Stomach (tissue), 9 donors: Measurements from ENCODE around the gene EML5. TPM values are rescaled to one million over a fixed set of nuclear protein-coding genes. Genes with fewer than 3 reads are reported as not detected.

Source experiments
- DNase-seq, 2 donors: peaks; one replicate each; pipeline versions ENCODE4 v3.0.0 to v3.0.0-alpha.2; 2013 to 2019
- H3K27ac ChIP-seq, 5 donors: fragments of 200-600 bp in 4 of 5; sonication (generic) in 4 of 5; one replicate each; pipeline ENCODE4 v1.5.1; 2013 to 2019; ENCODE audit warnings: mild to moderate bottlenecking in 1 of 5, moderate library complexity in 1 of 5
- H3K27me3 ChIP-seq, 3 donors: fragments of 200-600 bp; sonication (generic); one replicate each; pipeline ENCODE4 v1.5.1; 2017 to 2019; ENCODE audit warnings: mixed run types in 1 of 3
- H3K36me3 ChIP-seq, 4 donors: fragments of 200-600 bp; sonication (generic); 1 replicate in 3 of 4; 2 replicates in 1 of 4; pipeline ENCODE4 v1.5.1; 2016 to 2019
- H3K4me1 ChIP-seq, 4 donors: fragments of 200-600 bp; sonication (generic); one replicate each; pipeline ENCODE4 v1.5.1; 2016 to 2019
- H3K4me3 ChIP-seq, 4 donors: fragments of 200-600 bp; sonication (generic) in 3 of 4; one replicate each; pipeline ENCODE4 v1.5.1; 2016 to 2019; ENCODE audit warnings: mild to moderate bottlenecking in 1 of 4
- H3K9me3 ChIP-seq, 4 donors: fragments of 200-600 bp; sonication (generic); one replicate each; pipeline ENCODE4 v1.5.1; 2016 to 2019
- CTCF ChIP-seq, 7 experiments: fragments of 450-650 bp in 4 of 7; fragments of 200-600 bp in 3 of 7; sonication (generic) in 3 of 7; IDR thresholded peaks; one replicate each; pipeline ENCODE4 v1.5.1; 2016 to 2019; ENCODE audit warnings: antibody characterized with exemption in 7 of 7, control low read depth in 2 of 7, mild to moderate bottlenecking in 1 of 7
- EP300 ChIP-seq: sonication (generic); formaldehyde crosslinking; IDR thresholded peaks from one replicate; pipeline ENCODE4 v1.6.1; 2017; ENCODE audit warnings: antibody characterized with exemption
- POLR2A ChIP-seq, 4 donors: fragments of 450-650 bp; IDR thresholded peaks; one replicate each; pipeline ENCODE4 v1.6.1; 2016; ENCODE audit warnings: antibody characterized with exemption in 4 of 4, control low read depth in 2 of 4, mild to moderate bottlenecking in 1 of 4, moderate library complexity in 1 of 4
- POLR2AphosphoS5 ChIP-seq, 3 donors: sonication (generic); formaldehyde crosslinking; IDR thresholded peaks; one replicate each; pipeline ENCODE4 v1.6.1; 2016; ENCODE audit warnings: antibody characterized with exemption in 3 of 3
- WGBS, 5 donors: extraction: QIAGEN DNeasy Blood & Tissue Kit in 3 of 5; methylation state at CpG; one replicate each; pipeline versions ENCODE4 v1.1.5 to v1.1.7; 2013 to 2018; 5-methylcytosine and 5-hydroxymethylcytosine counted together
- intact Hi-C: fragments of 100-400 bp; cut with DNase I; formaldehyde crosslinking; loops from one replicate; pipeline ENCODE4 v1.15.1; 2023; ENCODE audit warnings: low total_unique reads
- polyA plus RNA-seq, 3 donors: library from polyadenylated mRNA; stranded (reverse); fragments of 200-250 nt; gene quantifications; one replicate each; pipeline ENCODE4 v1.2.3, GENCODE V29; 2013
- total RNA-seq, 5 donors: library from RNA; depleted of rRNA; stranded (reverse); fragments of >200 nt; gene quantifications; one replicate each; pipeline versions ENCODE4 v1.1.0 to v1.2.3, GENCODE V29; 2014 to 2016
- donor health status: healthy with polysubstance abuse.
- donor health status: Bipolar disorder and iron deficiency.
- donor health status: healthy.

The EML5 gene
- total and polyA plus RNA-seq, 8 donors = 0.19 to 10.3 (median 0.92) TPM; not detected in 1

DNA sequence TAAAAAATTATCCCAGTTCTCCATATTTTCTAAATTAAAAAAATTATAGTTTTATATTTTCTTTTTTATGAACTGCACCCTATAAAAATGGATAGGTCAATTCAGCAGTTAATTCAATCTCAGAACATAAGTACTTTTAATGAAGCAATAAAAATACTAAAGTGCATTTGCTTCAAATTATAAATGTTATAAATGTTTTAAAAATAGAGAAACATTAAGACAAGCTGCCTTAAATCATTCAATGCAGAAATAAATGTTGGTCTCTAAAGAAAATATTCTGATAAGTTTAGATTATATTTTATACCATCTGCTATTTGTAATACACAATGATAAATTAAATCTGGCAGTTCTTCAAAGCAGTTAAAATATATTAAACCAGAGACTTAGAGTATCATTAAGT lies 164.3 kb downstream of the EML5 start:
- Histone ChIP-seq H3K27me3 (no peaks in the 10 kb centered on the region), H3K27ac (no peak overlapping the region), H3K4me1 (no peaks in the 10 kb centered on the region), H3K9me3 (no peaks in the 10 kb centered on the region), H3K4me3 (no peak overlapping the region), H3K36me3 (peaks cover 0 to 4% (median 0%) of the 10 kb centered on the region in 4 donors)
- DNase-seq = no peak
- intact Hi-C loops = no loop called here
- TF ChIP-seq EP300 (no peak), CTCF (IDR thresholded peaks at IDR 0.05) (no peak), POLR2A (IDR thresholded peaks at IDR 0.05) (no peak), POLR2AphosphoS5 (IDR thresholded peaks at IDR 0.05) (no peak)

DNA sequence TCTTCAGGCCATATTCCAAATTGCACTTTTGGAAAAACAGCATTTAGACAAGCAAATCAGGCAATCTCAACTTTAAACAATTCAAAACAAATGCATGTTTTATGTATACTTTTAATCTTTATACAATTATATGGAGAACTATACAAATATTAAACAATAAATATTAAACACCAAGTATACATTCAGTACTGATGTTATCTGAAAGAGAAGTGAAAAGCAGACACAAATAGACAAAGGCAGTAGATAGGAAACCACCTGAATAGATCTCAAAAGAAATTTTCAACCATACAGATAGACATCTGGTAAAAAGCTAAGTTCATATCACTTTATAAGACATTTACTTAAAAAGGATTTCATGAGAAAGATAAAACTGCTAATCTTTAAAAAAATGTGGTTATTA lies 164.7 kb downstream of the EML5 start:
- intact Hi-C loops = no loop called here
- Histone ChIP-seq H3K4me1 (no peaks in the 10 kb centered on the region), H3K9me3 (no peaks in the 10 kb centered on the region), H3K4me3 (no peak overlapping the region), H3K27me3 (no peaks in the 10 kb centered on the region), H3K27ac (no peak overlapping the region), H3K36me3 (peaks cover 0 to 4% (median under 1%) of the 10 kb centered on the region in 4 donors)
- TF ChIP-seq CTCF (IDR thresholded peaks at IDR 0.05) (no peak), POLR2A (IDR thresholded peaks at IDR 0.05) (no peak), POLR2AphosphoS5 (IDR thresholded peaks at IDR 0.05) (no peak), EP300 (no peak)
- DNase-seq = no peak

DNA sequence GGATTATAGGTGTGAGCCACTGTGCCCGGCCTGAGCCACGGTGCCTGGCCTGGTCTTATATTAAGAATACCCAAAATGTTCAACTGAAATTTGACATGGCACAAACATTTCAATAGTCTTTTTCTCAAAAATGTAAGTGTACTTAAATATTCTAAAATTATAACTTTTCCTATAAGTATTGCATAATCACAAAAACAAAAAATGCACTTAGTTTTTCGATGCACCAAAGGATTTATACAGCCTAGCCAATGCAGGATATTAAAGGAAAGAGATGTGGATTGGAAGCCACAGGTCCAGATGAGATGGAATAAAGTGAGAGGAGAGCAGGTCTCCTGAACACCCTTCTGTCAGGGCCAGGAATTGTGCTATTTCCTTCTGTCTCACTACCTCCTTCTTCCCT lies 167.1 kb downstream of the EML5 start:
- intact Hi-C loops = no loop called here
- no peak for DNase-seq
- Histone ChIP-seq H3K4me3 (no peak overlapping the region), H3K9me3 (no peaks in the 10 kb centered on the region), H3K4me1 (no peaks in the 10 kb centered on the region), H3K27ac (no peak overlapping the region), H3K27me3 (no peaks in the 10 kb centered on the region), H3K36me3 (peaks cover 0 to 4% (median 2%) of the 10 kb centered on the region in 4 donors)
- 94 to 99% (median 98%) methylated on average over 3 of the region's 3 CpGs for WGBS, 5 donors
- no peak for TF ChIP-seq CTCF (IDR thresholded peaks at IDR 0.05)
- TF ChIP-seq EP300 = no peak
- no peak for TF ChIP-seq POLR2A (IDR thresholded peaks at IDR 0.05)
- TF ChIP-seq POLR2AphosphoS5 (IDR thresholded peaks at IDR 0.05) = no peak

DNA sequence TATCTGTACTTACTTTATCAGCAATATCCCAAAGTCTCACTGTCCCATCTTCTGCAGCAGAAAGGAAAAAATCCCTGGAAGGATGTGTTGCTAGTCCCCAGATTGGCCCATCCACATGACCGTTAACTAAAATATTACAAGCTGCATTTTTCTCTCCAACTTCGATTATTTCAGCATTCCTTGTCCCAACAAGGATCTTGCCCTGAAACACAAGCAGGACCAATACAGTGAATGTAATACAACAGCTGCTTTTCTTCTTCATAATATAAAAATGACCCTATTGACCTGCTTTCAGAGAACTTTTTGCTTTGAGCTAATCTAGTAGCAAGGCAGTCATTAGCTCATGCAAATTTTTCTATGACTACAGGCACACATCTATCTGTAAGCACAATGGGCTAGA lies 171.7 kb downstream of the EML5 start:
- Histone ChIP-seq H3K9me3 (no peaks in the 10 kb centered on the region), H3K4me1 (no peaks in the 10 kb centered on the region), H3K36me3 (peaks cover 4 to 17% (median 8%) of the 10 kb centered on the region in 4 donors), H3K27ac (no peak overlapping the region), H3K27me3 (no peaks in the 10 kb centered on the region), H3K4me3 (no peak overlapping the region)
- WGBS, 5 donors = 74 to 84% (median 77%) methylated on average over 2 of the region's 2 CpGs
- TF ChIP-seq CTCF (IDR thresholded peaks at IDR 0.05) = no peak
- no peak for TF ChIP-seq EP300
- no peak for TF ChIP-seq POLR2AphosphoS5 (IDR thresholded peaks at IDR 0.05)
- no peak for TF ChIP-seq POLR2A (IDR thresholded peaks at IDR 0.05)
- intact Hi-C loops = no loop called here
- DNase-seq = no peak
